Iris pigment epithelial cell (primary cell): Measurements from ENCODE around the gene MROH7.

ENCODE experiments used
- DNase-seq: peaks from one replicate; pipeline ENCODE4 v3.0.0-alpha.2; 2011; ENCODE audit warnings: low read depth

MROH7 gene

DNA sequence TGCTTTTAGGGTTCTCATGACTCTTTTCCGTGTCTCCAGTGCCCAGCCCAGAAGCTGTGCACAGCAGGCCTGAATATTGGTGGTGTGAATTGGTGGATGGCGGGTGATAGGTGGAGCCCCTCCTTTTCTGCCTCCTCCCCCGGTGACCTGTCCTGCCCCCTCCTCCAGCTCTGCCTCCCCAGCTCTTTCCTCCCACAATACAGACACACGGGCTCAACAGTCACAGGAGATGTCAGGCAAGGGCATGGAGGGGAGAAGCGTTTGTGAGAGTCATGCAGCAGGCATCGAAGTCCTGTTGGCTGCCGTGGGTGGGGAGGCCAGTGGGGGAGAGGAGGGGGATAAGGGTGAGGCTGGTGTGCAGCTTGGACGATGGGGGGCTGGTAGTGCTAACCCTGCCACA lies 56.8 kb downstream of the MROH7 start:
- DNase-seq: no peak

DNA sequence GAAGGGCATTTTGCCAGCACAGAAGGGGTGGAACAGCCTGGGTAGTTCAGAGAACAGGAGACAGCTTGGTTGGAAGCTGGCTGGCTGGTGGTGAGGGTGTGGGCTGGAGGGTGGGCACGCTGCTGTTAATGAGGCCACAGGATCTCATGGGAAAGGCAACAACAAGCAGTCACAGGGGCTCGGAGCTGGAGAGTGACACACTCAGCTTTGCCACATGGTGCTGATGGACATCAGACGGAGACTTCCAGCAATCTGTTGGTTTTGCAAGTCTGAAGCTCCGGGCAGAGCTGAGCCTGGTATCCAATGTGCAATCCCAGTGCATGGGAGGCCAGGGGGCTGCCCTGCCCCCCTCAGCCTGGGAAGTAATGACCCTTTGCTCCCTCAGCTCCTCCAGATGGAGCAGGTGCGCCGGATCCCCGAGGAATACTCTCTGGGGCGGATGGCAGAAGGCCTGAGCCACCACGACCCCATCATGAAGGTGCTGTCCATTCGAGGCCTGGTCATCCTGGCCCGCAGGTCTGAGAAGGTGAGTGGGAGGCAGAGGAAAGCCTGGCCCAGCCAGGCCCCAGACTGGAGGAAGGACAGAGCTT lies 58.4 kb downstream of the MROH7 start:
- no peak for DNase-seq

DNA sequence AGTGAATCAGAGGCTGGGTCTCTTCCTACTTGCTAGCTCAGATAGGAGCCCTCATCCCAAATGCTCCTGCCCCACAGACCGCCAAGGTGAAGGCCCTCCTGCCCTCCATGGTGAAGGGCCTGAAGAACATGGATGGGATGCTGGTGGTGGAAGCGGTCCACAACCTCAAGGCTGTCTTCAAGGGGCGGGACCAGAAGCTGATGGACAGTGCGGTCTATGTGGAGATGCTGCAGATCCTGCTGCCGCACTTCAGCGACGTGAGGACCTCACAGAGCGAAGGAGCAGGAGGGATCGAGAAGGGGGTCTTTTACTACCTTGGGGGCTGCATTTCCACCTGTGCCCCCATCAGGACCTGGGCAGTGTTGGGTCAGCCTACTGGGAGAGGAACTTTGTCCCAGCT lies 59.5 kb downstream of the MROH7 start:
- DNase-seq: no peak

DNA sequence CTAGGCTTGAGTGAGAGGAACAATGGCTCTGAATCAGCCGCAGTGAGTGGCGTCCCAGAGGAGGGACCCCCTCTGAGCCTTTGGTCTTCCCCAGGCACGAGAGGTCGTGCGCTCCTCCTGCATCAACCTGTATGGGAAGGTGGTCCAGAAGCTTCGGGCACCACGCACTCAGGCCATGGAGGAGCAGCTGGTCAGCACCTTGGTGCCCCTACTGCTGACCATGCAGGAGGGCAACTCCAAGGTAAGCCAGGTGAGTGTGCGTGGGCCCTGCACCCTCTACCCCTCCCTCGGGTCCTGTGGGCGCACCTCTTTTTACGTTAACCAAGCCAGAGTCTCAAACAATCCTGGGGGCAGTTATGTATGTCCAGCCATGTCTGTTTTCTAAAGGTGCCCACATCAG lies 60.4 kb downstream of the MROH7 start:
- DNase-seq: no peak

DNA sequence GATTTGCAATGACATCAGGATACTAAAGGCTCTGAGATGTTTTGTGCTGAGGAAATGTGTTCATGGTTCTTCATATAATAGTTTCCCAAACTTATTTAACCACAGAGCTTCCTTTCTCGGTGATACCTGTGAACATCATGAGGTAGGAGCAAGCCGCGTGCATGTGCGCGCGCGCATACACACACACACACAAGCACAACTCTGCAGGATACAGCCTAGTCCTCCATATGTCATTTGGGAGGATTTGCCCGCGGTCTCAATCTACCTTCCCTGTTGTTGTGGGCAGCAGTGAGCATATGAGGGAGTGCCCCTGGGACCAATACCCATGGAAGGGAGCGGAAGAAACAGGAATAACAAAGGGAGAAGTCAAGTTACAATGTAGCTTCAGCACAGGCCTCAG lies 61.9 kb downstream of the MROH7 start:
- no peak for DNase-seq

DNA sequence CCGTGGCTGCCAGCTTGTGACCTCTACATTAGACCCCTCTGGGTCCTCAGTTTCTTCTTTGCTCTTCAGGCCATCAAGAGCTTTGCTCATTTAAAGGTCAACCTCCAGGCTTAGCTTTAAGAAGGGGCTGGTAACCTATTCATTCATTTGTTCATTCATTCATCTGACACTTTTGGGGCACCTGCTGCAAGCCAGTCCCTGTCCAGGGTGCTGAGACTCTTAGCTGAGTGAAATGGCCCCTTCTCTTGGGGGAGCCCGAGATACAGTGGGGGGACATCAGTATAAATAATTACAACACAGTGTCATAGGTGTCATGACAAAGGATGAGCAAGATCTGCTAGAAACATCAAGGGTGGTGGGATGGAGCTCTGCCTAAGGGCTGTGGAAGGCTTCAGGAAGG lies 63.6 kb downstream of the MROH7 start:
- no peak for DNase-seq

DNA sequence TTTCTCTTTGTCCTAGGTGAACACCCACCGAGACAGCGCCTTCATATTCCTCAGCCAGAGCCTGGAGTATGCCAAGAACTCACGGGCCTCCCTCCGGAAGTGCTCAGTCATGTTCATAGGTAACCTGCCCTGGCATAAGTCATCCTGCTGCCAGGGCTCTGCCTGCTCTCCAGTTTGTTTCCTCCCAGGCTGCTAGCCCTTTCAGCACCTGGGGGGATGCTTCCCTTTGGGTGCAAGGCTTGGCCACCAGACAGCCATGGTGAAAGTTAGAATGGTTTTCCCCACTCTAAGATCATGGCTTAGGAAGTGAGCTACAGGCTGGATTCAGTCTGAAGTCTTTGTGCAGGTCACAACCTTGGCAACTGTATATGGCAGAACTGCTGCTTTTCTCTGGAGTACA lies 64.8 kb downstream of the MROH7 start:
- no peak for DNase-seq

DNA sequence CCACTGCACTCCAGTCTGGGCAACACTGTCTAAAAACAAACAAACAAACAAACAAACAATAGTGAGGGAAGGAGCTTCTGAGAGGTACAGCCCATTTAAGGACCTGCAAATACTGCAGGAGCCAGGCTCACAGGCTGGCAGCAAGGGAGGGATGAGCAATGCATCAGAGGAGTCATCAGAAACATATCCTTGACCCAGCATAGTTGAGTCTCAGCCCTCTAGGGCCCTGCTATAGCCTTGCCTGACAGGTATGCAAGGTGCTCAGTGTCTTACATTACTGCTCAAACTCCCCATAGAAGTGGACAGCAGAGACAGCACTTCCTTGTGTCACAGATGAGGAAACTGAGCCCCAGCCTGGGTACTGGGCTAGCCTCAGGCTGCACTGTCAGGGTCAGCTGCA lies 66.8 kb downstream of the MROH7 start:
- DNase-seq: no peak

DNA sequence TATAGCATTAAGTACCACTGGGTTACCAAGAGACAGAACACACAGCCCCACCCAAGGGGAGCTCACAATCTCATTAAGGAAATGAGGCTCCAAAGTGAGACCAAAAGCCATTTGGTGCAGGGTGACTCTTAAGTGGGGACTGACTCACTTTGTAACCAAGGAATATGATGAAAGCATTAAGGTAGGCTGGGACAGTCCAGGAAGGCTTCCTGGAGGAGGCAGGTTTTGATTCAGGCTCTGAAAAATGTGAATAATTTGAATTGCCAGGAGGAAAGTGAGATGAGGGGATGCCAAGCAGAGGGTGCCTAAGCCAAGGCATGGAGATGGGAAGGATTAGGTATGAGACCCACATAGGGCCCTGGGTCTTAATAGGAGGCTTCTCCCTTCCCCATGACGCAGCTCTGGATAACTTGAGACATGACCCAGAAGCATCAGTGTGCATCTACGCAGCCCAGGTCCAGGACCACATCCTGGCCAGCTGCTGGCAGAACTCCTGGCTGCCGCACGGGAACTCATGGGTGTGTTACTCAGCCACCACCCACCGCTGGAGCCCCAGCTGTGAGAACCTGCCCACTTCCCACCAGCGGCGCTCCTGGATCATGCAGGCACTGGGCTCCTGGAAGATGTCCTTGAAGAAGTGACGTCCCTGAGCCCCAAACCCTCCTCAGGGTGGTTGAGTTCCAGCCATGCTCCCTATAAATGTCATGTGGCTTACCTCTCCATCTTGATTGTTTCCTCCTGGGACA lies 68.1 kb downstream of the MROH7 start:
- DNase-seq: no peak

DNA sequence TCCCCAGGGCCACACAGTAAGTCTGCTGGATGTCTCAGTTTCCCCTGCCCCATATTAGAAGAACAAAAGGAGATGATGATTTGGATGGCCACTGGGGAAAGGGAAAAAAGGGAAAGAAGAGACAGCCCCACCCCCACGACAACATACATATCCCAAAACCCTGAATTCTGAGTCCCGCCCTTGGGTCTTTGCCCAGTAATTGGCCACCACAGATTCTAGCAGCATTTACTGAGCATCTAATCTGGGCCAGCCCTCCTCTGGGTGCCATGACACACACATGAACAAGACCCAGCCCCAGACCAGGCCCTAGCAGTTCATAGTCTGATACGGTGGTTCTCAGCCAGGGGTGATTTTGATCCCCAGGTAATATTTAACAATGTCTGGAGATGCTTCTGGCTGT lies 68.8 kb downstream of the MROH7 start:
- DNase-seq: no peak

DNA sequence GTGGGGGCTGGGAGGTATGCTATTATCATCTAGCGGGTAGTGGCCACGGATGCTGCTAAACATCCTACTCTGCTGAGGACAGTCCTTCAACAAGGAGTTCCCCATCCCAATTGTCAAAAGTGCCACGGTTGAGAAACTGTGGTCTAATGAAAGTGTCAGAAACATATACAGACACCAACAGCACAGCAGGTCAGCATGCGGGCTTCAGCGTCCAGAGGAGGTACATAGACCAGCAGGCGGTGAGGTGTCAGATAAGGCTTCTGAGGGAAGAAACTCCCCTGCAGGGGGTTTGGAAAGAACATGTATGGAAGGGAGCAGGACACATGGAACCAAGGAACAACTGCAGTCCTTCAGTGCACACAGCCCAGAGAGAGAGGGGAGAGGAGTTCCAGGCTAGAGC lies 69.3 kb downstream of the MROH7 start:
- no peak for DNase-seq

DNA sequence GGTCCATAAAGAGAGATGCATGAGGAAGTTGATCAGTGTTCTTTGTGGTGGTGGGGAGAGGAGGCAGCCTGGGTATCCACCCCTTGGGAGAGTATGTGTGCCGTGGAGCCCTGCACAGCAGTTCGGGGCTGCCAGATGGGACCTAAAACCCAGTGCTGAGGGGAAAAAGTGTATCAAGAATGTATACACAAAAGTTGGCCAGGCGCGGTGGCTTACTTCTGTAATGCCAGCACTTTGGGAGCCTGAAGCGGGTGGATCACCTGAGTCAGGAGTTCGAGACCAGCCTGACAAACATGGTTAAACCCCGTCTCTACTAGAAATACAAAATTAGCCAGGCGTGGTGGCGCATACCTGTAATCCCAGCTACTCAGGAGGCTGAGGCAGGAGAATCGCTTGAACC lies 70.0 kb downstream of the MROH7 start:
- DNase-seq: no peak

DNA sequence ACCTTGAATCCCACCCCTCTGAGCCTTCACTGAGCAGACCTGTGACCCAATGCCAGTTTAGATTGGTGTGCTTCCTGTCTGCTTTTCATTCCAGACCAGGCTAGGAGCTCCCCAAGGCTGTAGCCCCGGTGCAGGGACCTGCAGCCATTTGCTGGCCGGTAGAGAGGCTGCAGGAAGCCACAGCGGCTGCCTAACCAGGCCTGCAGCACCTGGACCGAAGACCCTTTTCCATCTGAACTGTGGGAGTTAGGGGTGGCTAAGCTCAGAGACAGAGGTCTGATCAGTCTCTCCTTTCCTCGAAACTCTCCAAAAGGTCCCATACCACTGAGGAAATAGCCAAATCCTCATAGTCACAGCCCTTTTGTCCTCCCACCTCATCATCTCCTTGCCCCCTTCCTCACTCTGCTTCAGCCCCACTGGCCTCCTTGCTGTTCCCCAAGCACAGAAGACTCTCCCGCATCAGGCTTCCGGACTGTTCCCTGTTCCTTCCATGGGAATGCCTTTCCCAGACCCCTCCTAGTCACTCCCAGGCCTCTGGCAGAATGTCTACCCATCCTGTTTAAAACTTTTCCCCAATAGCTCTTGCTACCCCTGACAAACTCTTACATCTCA lies 73.4 kb downstream of the MROH7 start:
- DNase-seq: no peak

DNA sequence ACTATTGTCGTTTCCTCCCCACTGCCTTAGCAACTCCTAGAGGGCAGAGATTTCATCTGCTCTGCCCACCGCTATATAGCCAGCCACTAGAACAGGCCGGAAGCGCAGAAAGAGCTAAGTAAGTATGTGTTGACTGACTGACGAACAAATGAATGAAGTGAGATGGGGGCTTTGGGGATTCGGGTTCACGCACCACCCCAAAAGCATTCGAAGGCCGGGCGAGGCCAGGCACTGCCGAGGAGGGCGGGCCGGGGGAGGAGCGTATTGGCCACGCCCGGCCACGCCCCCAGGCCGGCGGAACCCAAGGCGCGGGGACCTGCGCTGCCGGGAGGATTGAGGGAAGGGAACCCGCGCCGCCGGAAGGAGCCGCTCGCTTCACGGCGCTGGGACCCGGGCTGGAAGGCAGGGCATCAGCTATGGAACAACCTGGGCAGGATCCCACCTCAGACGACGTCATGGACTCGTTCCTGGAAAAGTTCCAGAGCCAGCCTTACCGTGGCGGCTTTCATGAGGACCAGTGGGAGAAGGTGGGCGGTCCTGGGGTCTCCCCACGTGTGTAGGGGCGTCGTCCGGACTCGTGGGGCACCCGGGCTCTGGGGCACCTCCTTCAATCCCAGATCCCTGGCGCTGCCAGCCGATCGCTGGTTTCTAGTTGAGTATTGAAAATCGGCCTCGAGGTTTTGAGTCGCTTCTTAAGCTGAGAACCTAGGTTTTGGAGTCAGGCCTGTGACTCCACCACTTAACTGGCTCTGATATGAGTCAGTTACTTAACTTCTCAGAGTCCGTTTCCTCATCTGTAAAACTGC lies 74.1 kb downstream of the MROH7 start, which contains the start of gene TTC4:
TSS of gene TTC4 (plus strand) at position 369 of the 806 bp plus-strand sequence. CDS start at position 417, 48 bp downstream.
- DNase-seq: peak; percentile 81

DNA sequence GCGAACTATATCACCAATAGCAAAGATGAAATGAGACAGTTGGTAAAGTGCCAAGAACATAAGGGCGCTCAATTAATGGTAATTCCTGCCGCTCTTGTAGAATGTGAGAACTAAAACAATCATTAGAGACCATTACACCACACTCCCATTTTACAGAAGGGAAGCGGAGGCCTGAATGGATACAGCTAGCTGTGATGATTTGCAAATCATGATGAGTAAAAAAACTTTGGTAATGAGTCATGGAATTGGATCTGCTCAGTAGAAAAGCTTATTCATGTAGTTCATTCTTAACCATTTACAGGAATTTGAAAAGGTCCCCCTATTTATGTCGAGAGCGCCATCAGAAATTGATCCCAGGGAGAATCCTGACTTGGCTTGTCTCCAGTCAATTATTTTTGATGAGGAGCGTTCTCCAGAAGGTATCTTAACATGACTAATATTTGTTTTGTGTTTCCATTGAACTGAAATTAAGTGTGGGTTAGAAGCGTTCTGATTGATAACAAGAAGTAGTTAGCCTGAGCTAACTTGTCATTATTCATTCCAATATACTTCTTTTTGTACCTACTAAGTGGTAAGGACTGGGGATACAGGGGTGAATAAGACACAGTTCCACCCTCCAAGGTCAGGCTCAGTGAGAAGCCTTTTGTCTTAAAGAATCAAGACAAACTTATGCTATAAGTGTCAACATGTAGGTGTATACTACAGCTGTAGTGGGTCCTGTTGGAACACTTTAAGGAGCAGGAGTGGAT lies 74.9 kb downstream of the MROH7 start:
- DNase-seq: peak; percentile 83

DNA sequence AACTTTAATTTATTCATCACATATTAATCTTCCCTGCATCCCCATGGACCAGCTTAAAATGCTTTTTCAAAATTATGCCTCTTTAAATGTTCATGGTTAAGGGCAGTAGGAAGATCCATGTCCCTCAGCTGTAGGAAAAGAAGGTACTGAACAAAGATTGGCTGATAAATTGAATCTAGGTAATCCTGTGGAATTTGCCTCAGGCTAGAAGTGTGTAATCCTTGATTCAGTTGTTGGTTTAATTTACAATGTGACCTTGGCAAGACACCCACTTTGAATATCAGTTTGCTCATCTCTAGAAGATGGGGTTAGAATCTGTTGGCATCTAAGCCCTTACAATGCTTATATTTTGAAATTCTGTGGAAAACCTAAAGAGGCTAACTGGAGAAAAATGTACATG lies 80.1 kb downstream of the MROH7 start:
- DNase-seq: no peak

DNA sequence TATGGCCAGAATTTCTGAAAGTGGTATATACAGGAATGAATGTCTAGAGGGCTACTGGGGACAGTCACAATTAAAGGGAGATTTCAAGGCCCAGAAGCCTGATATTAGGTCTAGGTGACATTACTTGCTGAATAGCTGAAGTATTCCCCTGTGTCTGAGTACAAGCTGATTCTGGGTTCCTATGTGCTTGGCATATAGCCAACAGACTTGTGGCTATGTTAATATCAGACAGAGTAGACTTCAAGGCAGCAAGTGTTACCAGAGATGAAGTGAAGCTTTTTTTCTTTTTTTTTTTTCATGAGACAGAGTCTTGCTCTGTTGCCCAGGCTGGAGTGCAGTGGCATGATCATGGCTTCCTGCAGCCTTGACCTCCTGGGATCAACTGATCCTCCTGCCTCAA lies 82.4 kb downstream of the MROH7 start:
- no peak for DNase-seq

DNA sequence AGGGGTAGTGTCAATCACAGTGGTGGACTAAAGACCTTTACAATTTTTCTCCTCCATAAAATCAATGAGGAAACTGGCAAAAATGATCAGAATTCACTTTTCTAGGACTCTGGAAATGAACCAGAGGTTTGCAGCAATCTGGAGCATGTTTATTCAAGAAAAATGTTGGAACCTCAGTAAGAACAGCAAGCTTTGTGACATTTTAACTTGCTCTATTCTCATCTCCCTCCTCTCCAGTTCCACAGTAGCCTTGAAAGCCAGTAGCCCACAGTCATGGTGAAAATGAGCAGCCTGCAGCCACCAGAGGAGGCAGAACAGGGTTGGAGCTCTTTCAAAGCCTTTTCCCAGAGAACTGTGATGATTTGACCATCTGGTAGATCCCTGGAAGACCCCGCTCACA lies 83.2 kb downstream of the MROH7 start:
- DNase-seq: no peak

DNA sequence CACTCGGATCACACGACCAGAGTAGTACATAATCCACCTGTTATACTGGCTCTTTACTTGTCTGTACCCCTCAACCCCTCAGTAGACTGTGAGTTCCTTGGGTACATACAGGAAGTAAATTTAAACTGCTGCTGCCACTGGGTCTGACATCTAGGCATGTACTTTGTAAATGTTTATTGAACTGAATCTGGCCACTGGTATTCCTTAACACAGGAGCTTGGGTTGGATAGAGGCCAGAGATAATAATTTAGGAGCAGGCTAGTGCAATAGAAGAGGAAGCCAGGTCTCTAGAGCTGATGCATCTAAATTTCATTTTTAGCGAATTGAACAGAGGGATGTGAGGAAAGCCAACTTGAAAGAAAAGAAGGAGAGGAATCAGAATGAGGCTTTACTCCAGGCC lies 86.4 kb downstream of the MROH7 start:
- no peak for DNase-seq

DNA sequence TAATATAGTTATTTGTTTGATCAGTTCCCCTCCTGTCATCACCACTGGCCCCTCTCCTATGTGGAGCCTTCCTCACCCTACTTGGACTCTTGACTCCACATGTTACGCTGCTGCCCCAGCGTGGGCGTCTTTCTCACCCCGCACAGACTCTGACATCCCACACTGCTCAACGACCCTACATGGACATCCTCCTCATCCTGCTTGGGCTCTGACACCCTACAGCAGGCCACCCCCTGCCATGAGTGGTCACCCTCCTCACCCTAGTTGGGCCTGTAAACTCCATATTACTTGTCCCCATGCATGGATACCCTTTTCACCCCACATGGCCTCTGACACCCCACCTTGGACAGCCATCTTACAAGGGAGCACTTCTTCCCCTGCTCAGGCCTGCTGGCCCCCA lies 95.1 kb downstream of the MROH7 start:
- no peak for DNase-seq

DNA sequence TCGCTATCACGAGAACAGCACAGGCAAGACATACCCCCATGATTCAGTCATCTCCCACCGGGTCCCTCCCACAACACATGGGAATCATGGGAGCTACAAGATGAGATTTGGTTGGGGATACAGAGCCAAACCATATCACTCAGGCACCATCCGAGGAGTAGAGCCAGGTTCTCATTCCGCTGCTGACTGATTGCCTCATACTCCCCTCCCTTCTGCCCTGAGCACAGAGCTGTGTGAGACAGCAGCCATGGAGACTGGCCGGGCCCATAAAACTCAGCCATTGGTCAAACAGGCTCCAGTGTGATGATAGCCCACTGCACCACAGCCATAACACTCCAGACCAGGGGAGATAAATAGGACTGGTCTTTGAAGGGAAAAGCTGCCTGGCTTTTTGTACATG lies 96.7 kb downstream of the MROH7 start:
- no peak for DNase-seq

DNA sequence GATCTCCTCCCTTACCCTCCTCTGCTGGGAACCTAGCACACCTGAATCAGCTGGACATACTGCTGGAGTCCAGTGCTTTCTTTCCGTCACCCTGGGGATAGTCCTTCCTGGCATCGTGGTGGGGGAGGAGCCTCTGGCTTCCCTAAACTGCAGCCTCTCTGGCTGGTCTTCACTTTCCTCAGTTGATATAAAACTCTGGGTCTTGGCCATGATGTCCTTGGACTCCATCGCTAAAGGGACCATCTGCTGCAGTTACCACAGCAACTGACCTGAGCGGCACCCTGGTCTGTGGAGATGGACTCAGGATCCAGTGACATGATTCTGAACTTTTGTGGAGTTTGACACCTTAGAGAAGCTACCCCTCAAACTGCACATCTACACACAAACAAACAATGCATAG lies 99.9 kb downstream of the MROH7 start:
- DNase-seq: no peak
